GM19452 (cell line): ENCODE data around the gene SMAD4.
A peak's percentile ranks its signal among the peaks of the same experiment; 100 is the strongest.

Experiments
- ATAC-seq: cut with Tn5 transposase; IDR thresholded peaks from one replicate; pipeline ENCODE4 v1.9.1; 2021; ENCODE audit not compliant: unreplicated experiment

The SMAD4 gene

DNA sequence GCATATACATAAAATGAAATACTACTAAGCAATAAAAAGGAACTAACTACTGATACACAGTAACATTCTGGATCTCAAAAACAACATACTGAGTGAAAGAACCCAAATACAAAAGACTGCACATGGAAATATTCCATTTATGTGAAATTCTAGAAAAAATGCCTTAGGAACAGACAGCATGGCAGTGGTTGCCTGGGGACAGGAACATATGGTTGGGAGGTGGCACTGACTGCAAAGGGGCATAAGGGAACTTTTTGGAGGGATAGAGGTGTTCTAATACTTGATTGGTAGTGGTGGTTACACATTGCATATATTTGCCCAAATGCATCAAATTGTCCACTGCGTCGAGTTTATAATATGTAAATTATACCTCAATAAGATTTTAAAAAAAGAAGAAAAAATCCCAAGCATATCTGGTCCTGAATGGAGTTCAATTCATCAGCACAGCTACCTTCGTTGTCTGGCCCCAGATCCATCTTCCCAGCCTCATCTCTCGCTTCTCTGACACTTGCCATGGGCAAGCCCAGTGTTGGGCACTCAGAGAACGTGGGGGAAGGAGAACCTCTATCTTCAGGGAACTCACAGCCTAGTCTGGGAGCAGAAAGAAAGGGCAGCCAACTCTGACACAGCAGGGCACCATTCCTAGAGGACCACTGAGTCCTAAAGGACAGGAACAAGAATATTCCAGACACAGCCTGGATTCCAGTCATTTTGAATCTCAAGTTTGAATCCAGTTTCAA lies 8.6 kb upstream of the SMAD4 start:
- no peak for ATAC-seq

DNA sequence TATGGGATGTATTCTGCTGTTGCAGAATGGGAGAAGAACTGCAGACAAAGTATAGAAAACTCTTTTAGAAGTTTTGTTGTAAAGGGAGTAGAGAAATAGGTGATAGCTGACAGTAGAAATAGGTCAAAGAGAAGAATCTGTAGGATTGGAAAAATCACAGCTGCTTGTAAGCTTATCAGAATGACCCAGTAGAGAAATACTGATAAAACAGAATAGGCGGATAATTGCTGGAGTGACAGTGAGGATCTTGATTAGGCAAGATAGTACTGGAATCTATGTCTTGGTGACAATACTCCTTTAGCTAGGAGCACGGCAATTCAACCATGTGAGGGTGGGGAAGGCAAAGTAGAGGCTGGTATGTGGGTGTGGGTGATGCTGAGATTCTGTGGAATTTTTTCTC lies 4.5 kb upstream of the SMAD4 start:
- ATAC-seq: no peak

DNA sequence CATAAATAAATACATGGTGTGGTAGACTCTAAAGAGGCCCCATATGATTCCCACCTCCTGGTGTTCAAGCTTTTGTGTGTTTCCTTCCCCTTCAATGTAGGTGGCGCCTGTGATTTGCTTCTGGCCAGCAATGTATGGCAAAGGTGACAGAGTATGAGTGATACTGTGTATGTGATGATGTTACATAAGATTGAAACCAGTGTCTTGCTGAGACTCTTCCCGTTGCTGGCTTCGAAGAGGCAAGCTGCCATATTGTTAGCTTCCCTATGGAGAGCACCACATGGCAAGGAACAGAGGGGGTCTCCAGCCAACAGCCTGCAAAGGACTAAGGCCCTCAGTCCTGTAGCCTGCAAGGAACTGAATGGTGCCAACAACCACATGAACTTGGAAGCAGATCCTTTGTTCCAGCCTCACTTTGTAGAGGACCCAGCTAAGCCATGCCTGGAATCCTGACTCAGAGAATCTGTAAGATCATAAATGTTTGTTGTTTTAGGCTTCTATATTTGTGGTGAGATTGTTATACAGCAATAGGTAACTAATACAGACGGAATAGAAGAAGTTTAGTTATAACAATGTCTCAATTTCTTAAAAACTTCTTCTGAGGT lies 1.7 kb upstream of the SMAD4 start:
- ATAC-seq: no peak

DNA sequence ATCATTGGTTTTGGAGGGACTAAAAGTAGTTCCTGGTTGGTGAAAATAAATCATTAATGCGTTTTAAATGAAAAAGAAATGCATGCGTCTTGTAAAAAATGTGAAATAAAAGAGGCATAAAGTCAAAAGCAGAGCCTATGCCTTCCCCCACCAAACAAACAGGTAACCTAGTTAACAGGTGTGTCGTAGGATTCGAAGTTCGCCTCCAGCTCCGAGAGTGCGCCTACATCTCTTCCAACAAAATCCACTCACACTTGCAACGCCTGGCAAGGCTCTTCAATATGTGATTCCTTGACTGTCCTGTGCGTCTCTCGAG lies 677 bp upstream of the SMAD4 start:
- no peak for ATAC-seq

DNA sequence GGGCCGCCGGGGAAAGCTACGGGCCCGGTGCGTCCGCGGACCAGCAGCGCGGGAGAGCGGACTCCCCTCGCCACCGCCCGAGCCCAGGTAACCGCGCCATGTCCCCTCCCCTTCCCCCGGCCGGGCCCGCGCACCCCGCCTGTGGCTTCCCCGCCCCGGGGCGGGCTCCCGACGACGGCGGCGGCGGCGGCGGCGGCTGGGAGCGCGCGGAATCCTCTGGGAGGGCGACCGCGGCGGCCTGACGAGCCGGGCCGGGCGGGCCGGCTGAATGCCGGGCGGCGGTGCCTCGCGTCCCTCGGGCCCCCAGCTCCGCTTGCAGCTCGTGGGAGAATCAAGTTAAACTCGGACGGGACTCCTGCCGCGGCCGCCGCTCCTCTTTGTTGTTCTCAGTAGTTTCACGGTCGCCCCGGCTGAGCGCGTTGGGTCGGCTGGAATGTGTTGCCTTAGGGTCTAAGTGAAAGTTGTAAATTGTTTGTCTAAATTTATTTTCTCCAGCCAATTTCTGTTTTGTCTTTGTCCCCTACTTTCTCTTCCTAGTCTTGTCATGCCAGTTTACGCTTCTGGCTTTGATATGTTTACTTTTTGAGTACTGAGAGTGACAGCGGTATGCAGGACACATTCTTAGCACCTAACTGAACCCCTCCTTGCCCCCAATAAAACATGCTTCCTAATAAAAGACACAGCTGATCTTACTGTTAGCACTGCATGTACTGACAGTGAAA lies 685 bp downstream of the SMAD4 start:
- ATAC-seq: peak; percentile 64

DNA sequence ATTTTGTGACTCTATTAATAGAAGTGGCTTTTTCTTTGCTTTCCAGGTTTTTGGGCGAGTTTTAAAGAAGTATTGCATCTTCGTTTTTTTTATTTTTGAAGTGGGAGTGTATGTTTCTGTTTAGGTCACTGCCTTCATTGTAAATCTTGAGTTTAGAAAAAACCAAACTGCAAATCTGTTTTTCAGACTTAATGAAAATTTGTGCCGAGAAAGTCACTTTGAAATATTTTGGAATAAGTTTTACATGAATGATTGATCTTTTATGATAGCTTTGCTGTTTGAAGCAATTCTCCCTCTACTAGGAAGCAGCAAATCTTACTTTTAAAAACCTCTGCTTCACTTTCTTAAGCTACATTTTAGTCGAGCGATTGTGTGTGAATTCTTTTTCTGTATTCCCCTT lies 2.2 kb downstream of the SMAD4 start:
- ATAC-seq: no peak

DNA sequence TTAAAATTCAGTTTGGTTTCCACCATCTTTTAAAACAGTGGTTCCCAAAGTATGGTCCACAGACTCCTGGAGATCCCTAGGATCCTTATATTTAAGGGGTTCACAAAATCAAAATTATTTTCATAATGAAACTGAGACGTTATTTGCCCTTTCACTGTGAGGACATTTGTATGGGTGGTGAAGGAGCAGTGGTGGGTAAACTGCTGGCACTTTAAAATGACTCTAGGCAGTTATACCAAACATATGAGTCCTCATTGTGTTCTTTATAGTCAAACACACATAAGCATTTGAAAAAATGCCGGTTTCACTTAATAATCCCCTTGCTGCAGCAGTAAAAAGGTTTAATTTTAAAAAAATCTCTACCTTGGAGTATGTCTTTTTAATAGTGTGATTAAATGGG lies 7.2 kb downstream of the SMAD4 start:
- no peak for ATAC-seq

DNA sequence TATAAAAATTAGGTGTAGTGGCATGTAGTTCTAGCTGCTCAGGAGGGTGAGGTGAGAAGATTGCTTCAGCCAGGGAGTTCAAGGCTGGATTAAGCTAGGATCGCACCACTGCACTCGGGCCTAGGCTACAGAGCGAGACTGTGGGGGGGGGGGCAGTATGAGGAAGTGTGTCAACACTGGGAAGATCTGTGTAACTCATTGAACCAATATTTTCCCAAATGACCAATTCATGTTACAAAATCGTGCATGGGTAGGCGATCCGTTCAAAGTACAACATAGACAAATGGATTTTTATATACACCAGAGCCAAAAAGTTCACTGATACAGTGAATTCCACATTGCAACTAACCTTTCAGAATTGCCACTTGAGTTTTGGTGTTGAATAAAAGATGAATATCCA lies 8.1 kb downstream of the SMAD4 start:
- no peak for ATAC-seq

DNA sequence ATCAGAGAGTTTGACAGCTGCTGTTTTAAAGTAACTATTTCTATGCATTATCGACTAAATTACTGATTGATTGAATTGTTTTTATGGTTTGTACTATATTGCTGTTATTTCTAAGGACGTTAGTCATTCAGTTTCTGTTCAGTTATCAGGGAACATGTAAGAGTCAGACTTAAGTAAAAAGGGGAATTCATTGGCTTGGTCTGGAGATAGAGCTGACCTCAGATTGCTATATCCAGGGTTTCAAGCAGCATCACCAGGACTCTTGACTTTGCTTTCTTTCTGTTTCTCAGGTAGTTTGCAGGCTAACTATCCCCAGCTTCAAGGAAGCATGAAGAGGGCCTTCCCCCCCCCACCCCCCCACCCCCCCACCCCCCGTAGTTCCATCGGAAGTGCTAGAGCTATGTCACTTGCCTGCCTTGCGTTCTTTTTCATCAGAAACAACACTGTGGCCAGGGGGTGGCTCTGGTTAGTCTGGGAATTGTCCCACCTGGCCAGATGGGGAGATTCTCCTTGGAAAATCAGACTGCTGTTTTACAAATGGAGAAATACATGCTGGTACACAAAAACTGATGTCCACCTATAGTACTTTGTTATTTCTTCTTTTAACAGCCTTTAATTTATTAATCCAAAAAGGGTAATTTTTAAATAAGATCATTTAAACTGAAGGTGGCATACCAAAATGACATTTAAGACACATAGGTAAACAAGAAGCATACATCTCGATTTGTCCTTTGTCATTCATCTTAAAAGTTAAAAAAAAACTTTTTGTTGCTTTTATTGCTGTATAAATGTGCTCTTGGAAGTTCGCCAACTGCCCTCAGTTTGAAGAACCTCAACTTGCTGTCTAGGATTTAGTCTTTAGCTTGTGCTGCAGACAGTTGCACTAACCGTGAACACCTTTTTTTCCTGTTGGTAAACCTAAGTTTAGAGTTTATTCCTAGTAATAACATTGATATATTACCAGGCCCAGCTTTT lies 9.4 kb downstream of the SMAD4 start:
- no peak for ATAC-seq

DNA sequence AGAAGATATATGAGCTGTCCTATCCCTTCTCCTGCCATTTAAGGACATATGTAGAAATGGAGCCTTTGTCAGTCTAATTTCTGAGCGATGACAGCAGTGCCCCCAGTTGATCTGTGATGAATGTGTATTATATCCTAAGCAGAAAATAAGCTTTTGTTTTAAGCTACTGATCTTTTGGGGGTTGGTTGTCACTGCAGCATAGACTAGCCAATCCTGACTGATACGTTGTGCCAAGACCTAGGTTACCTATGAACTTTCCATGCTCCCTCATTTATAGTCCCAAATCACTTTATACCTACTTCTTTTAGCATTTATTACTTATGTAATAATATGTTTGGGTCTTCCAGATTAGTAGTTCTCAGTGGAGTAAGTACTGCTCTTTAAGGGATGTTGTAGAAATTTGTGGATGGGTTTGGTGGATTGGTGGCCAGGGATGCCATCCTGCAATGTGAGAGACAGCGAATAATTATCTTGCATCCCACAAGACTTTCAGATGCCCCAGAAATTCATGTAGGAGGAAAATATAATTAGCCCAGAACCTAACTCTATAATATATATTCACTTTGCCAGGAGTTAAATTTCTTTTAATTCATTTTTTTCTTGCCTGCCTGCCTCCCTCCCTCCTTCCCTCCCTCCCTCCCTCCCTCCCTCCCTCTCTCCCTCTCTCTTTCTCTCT lies 11.8 kb downstream of the SMAD4 start:
- ATAC-seq: no peak

DNA sequence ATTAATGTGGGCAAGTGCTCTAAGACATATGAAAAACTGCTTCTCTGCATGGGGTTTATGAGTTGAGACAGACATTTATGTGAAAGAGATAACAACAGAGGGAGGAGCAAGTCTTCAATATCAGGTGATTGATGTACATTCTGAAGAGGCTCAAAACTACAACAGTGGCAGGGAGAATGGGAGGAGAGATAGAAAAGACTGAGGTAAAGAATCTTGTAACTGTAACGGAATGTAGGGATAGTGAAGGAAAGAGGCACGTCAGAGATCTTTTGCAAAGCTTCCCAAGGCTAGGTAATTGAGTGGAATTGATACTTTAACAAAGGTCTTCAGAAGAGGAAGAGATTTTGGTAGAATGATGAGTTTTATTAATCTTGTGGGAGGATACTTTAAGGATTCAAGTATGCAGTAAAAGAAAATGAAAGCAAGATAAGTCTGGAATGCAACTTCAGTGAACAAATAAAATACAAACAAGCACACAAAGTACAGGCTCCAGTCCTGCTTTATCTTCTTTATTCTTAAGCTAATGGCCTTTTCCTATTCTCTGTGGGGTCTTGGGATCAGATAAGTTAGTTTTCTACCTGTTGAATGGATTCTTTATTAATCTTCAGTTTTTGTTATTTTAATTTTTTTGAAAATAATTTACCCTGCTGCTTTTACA lies 15.0 kb downstream of the SMAD4 start:
- no peak for ATAC-seq

DNA sequence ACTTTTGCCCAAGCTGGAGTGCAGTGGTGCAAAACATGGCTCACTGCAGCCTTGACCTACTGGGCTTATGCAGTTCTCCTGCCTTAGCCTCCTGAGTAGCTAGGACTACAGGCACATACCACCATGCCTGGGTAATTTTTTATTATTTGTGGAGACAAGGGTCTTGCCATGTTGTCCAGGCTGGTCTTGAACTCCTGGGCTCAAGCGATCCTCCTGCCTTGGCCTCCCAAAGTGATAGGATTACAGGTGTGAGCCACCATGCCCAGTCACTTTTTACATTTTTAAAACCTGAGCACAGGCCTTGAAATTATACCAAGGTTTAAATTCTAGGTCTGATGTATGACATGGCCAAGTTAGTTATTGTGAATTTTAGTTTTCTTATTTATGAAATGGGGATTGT lies 18.2 kb downstream of the SMAD4 start:
- ATAC-seq: no peak

DNA sequence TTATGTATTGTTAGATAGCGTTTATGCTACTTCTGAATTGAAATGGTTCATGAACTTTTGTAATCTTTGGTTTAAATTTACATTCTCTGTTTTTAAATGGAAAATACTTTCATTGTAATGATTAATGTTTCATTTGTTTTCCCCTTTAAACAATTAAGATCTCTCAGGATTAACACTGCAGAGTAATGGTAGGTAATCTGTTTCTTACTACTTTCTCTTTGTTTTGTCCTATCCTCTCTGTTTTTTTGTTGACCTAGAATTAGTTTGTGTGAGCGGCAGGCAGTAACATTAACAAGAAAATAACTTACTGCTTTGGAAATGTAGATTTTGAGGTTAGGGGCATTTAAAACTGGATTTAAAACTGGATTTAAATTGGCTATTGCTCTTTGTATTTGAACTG lies 19.1 kb downstream of the SMAD4 start:
- ATAC-seq: no peak

DNA sequence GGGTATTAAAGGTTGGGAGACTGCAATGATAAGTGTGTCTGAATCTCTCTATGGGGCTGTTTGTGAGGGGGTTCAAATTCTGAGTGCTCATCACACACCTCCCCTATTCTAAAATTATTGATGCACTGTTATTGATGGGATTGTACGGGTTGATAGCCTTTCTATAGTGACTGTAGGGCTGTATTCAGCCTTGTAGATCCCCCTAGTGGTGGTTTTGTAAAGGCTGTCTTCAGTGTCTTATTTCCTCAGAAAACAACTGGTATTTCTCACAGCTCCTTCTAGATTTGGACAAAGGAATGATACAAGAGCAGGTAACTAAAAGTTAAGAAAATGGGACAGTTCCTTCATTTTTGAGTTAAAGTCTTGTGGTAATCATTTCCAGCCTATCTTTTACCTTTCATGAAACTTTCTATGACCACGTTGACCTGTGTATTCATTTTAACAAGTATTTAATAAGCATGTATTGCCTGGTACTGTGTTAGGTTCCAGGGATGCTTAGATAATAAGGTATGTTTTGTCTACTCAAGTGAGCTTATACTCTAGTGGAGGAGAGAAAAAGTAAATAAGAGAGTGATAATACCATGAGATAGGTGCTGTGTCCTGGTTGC lies 21.2 kb downstream of the SMAD4 start:
- peak; percentile 77 for ATAC-seq

DNA sequence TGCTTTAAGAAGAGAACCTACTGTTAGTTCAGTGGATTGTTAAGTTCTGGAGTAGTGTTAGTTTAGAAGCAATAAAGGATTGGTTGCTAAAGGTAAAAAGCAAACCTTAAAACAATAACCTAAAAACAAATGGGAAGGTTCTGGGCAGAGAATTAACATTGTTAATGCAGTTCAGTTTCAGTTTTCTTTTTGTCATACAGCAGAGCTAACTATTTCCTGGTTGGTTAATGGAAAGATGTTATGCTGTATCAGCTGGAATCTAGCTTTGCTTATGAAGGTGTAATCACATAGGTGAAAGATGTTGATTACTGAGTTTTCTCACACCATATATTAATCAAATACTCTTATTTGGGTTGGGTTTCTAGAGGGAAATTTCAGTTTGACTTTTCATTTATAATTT lies 23.8 kb downstream of the SMAD4 start:
- ATAC-seq: peak; percentile 63

DNA sequence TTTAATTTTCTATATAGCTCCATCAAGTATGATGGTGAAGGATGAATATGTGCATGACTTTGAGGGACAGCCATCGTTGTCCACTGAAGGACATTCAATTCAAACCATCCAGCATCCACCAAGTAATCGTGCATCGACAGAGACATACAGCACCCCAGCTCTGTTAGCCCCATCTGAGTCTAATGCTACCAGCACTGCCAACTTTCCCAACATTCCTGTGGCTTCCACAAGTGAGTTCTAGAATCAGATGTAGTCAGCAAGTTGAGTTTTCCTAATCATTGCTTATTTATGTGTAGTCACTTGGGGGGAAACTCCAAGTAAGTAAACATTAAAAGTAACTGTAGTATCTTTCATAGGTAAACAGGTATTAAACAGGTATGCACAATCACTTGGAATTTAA lies 24.8 kb downstream of the SMAD4 start:
- ATAC-seq: no peak

DNA sequence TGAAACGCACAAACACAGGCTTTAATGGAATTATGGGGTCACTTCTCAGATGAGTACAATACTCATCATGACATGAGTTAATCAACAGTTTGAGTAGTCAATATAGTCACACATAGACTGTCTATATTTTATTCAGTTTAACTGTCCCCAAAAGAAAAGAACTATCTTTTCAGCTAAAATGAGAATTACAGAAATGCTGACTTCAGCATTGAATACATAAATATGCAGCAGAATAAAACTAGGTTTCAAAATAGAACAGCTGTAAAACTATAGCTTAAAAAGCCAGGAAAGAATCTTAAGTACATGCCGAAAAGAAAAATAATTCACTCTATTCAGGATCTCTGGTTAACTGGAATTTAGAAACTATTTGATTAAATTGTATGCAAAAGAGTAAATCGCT lies 30.0 kb downstream of the SMAD4 start:
- ATAC-seq: no peak

DNA sequence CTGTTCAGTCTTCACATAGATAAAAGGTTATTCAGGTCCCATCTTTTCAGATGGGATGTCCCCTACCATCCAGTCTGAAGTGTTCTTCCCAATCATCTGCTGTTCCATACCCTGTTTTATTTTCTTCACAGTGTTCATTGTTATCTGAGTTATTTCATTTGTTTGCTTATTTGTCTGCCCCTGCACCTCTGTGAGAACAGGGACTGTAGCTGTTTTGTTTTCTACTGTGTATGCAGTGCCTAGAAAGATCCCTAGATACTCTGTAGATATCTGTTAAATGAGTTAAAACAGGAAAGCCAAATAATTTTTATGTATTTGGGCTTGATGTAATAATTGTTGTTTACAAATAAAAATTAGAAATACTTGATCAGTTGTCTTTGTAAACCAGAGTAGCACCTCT lies 34.2 kb downstream of the SMAD4 start:
- no peak for ATAC-seq

DNA sequence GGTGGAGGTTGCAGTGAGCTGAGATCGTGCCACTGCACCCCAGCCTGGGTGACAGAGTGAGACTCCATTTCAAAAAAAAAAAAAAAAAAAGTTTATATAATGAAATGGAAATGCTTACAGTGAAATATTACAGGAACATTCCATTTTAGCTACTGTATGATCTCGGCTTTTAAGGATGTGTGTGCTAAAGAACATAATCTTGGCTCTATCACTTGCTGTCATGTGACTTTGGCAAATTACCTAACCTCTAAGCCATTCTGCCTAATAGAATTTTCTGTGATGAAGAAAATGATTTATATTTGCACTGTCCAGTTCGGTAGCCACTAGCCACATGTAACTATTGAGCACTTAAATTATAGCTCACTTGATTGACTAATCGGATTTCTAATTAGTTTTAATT lies 36.3 kb downstream of the SMAD4 start:
- no peak for ATAC-seq

DNA sequence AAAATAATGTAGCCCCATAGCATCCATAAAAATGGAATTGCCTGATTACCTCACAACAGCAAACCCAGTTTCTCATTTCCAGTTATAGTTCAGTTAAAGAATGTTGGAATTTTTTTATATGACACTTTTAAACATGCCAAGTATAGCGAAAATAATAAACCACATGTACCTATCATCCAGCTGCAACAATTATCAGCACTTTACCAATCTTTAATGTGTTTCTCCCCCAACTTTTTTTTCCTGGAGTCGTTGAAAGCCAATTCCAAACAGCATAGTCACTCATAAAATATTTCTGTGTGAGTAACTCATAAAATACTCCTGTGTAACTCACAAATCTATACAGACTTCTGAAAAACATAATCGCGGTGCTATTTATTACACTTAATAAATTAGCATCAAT lies 38.1 kb downstream of the SMAD4 start:
- ATAC-seq: no peak
